ENCODE measurements around the gene BPIFB6.

The BPIFB6 gene

DNA sequence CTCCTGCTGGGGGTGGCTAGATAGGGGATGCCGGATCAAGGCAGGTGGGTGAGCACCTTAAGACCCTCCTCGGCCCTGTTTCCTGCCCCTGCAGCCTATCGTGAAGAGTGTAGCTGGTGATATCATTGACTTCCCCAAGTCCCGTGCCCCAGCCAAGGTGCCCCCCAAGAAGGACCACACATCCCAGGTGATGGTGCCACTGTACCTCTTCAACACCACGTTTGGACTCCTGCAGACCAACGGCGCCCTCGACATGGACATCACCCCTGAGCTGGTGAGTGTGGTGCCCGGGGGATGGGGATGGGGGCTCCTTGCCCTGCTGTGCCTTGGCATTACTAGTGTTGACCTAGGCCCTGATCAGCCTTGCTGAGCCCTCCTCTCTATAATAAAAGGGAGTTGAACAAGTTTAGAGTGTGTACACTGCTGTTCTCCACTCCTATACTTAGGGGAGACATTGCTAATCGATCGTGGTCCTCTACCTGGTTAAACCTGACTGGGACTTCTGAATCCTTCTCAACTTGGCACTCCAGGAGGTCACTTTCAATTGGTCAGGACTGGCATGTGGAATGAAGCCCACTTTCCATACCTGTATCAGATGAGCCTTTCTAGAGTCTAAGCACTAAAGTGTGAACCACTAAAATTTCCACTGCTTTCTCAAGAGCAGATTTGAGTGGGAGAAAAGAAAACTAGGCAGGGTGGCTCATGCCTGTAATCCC is 33.3 kb downstream of the BPIFB6 start:
- Histone ChIP-seq H3K36me3 (ENCODE audit: control insufficient read depth in 1 of 2, insufficient read depth in 2 of 2, low read length in 2 of 2) (no peaks in the 10 kb centered on the region), H2BK12ac (ENCODE audit: low read length) (no peak overlapping the region), H3K27me3 (ENCODE audit: insufficient read depth, low read length) (no peaks in the 10 kb centered on the region), H3K79me1 (ENCODE audit: low read length) (no peaks in the 10 kb centered on the region), H3K23ac (ENCODE audit: low read length) (no peak overlapping the region), H2AFZ (ENCODE audit: insufficient read depth, low read length, poor library complexity) (no peak overlapping the region), H3K14ac (ENCODE audit: low read length) (no peak overlapping the region), H4K91ac (ENCODE audit: low read depth, low read length) (no peak overlapping the region), H2AK5ac (ENCODE audit: low read length) (no peak overlapping the region), H3K9me3 (ENCODE audit: insufficient read depth, low read depth, low read length) (no peaks in the 10 kb centered on the region), H4K8ac (ENCODE audit: low read depth, low read length) (no peak overlapping the region), H3K4me3 (ENCODE audit: low read depth, low read length) (no peak overlapping the region), H3K4ac (ENCODE audit: low read depth, low read length) (no peak overlapping the region), H3K79me2 (ENCODE audit: control insufficient read depth, insufficient read depth, low read length, poor library complexity) (no peaks in the 10 kb centered on the region), H4K12ac (ENCODE audit: low read depth, low read length) (no peak overlapping the region), H3K18ac (ENCODE audit: low read length) (no peak overlapping the region), H2BK120ac (ENCODE audit: insufficient read depth, low read length, poor library complexity) (no peak overlapping the region), H3K27ac (ENCODE audit: low read depth, low read length) (no peak overlapping the region), H3K4me1 (ENCODE audit: control insufficient read depth in 1 of 2, insufficient read depth in 2 of 2, low read length in 2 of 2) (no peaks in the 10 kb centered on the region), H3K4me2 (ENCODE audit: low read length) (no peak overlapping the region), H3K9ac (ENCODE audit: low read length) (no peak overlapping the region), H2BK5ac (ENCODE audit: low read depth, low read length, poor library complexity) (no peak overlapping the region)
- no peak for DNase-seq
- WGBS (ENCODE audit: extremely low coverage, insufficient coverage, insufficient read length): no CpG with 5 or more reads among the region's 11 CpGs

DNA sequence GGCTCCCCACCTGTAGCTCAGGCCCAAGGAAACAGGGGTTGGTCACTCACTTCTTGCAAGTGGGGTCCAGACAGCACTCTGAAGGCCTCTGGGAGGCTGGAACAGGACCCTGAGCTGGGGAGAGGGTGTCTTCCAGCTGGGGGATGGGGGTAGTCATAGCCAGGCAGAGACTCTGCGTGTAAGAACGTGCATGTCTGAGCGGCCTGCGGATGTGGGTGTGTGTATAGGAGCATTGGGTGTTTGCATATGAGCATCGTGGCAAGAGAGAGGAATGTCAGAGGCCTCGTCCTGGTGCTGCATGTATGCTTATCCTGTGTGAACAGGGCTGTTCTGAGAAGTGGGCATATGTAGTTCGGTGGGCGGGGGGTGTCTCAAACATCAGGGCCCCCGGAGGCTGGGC is 34.3 kb downstream of the BPIFB6 start:
- WGBS (ENCODE audit: extremely low coverage, insufficient coverage, insufficient read length): no CpG with 5 or more reads among the region's 9 CpGs
- Histone ChIP-seq H3K4me3 (ENCODE audit: low read depth, low read length) (no peak overlapping the region), H2AFZ (ENCODE audit: insufficient read depth, low read length, poor library complexity) (no peak overlapping the region), H3K79me2 (ENCODE audit: control insufficient read depth, insufficient read depth, low read length, poor library complexity) (no peaks in the 10 kb centered on the region), H4K8ac (ENCODE audit: low read depth, low read length) (no peak overlapping the region), H4K91ac (ENCODE audit: low read depth, low read length) (no peak overlapping the region), H3K27ac (ENCODE audit: low read depth, low read length) (no peak overlapping the region), H3K27me3 (ENCODE audit: insufficient read depth, low read length) (no peaks in the 10 kb centered on the region), H2AK5ac (ENCODE audit: low read length) (no peak overlapping the region), H3K79me1 (ENCODE audit: low read length) (no peaks in the 10 kb centered on the region), H4K12ac (ENCODE audit: low read depth, low read length) (no peak overlapping the region), H3K18ac (ENCODE audit: low read length) (no peak overlapping the region), H3K4me2 (ENCODE audit: low read length) (no peak overlapping the region), H2BK120ac (ENCODE audit: insufficient read depth, low read length, poor library complexity) (no peak overlapping the region), H3K23ac (ENCODE audit: low read length) (no peak overlapping the region), H3K9ac (ENCODE audit: low read length) (no peak overlapping the region), H3K14ac (ENCODE audit: low read length) (no peak overlapping the region), H2BK12ac (ENCODE audit: low read length) (no peak overlapping the region), H3K9me3 (ENCODE audit: insufficient read depth, low read depth, low read length) (no peaks in the 10 kb centered on the region), H3K36me3 (ENCODE audit: control insufficient read depth in 1 of 2, insufficient read depth in 2 of 2, low read length in 2 of 2) (no peaks in the 10 kb centered on the region), H3K4ac (ENCODE audit: low read depth, low read length) (no peak overlapping the region), H3K4me1 (ENCODE audit: control insufficient read depth in 1 of 2, insufficient read depth in 2 of 2, low read length in 2 of 2) (no peaks in the 10 kb centered on the region), H2BK5ac (ENCODE audit: low read depth, low read length, poor library complexity) (no peak overlapping the region)
- no peak for DNase-seq

DNA sequence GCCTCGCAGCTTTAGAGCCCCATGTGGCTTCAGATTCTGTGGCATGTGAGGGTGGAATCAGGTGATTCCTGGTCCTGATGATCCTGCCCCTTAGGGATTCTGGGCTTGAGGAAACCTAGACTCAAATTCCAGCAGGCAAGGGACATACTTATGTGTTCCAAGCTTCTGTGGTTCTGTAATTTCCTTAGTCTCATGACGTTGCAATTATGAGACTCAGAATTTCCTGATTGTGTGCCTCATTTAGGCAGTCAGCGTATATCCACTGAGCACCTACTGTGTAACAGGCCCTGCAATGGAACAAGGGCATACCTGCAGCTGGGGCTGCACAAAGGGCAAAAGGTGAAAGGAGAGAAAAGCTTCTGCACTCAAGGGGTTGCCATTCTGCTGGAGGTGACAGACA is 36.4 kb downstream of the BPIFB6 start:
- H2BK120ac ChIP-seq (ENCODE audit: insufficient read depth, low read length, poor library complexity): no peak overlapping the region
- no peak overlapping the region for H3K14ac ChIP-seq (ENCODE audit: low read length)
- no peak overlapping the region for H3K9ac ChIP-seq (ENCODE audit: low read length)
- H4K12ac ChIP-seq (ENCODE audit: low read depth, low read length): no peak overlapping the region
- no peak overlapping the region for H4K8ac ChIP-seq (ENCODE audit: low read depth, low read length)
- WGBS (ENCODE audit: extremely low coverage, insufficient coverage, insufficient read length): no CpG with 5 or more reads among the region's 3 CpGs
- no peak overlapping the region for H3K4ac ChIP-seq (ENCODE audit: low read depth, low read length)
- H3K79me1 ChIP-seq (ENCODE audit: low read length): no peaks in the 10 kb centered on the region
- H3K9me3 ChIP-seq (ENCODE audit: insufficient read depth, low read depth, low read length): no peaks in the 10 kb centered on the region
- H3K27me3 ChIP-seq (ENCODE audit: insufficient read depth, low read length): no peaks in the 10 kb centered on the region
- no peak overlapping the region for H2AFZ ChIP-seq (ENCODE audit: insufficient read depth, low read length, poor library complexity)
- no peak overlapping the region for H3K23ac ChIP-seq (ENCODE audit: low read length)
- no peak overlapping the region for H2AK5ac ChIP-seq (ENCODE audit: low read length)
- H3K4me3 ChIP-seq (ENCODE audit: low read depth, low read length): no peak overlapping the region
- H3K27ac ChIP-seq (ENCODE audit: low read depth, low read length): no peak overlapping the region
- no peak overlapping the region for H4K91ac ChIP-seq (ENCODE audit: low read depth, low read length)
- no peaks in the 10 kb centered on the region for H3K36me3 ChIP-seq (ENCODE audit: control insufficient read depth in 1 of 2, insufficient read depth in 2 of 2, low read length in 2 of 2)
- H3K4me2 ChIP-seq (ENCODE audit: low read length): no peak overlapping the region
- H3K18ac ChIP-seq (ENCODE audit: low read length): no peak overlapping the region
- H3K79me2 ChIP-seq (ENCODE audit: control insufficient read depth, insufficient read depth, low read length, poor library complexity): no peaks in the 10 kb centered on the region
- H3K4me1 ChIP-seq (ENCODE audit: control insufficient read depth in 1 of 2, insufficient read depth in 2 of 2, low read length in 2 of 2): no peaks in the 10 kb centered on the region
- no peak overlapping the region for H2BK12ac ChIP-seq (ENCODE audit: low read length)
- no peak for DNase-seq
- H2BK5ac ChIP-seq (ENCODE audit: low read depth, low read length, poor library complexity): no peak overlapping the region

DNA sequence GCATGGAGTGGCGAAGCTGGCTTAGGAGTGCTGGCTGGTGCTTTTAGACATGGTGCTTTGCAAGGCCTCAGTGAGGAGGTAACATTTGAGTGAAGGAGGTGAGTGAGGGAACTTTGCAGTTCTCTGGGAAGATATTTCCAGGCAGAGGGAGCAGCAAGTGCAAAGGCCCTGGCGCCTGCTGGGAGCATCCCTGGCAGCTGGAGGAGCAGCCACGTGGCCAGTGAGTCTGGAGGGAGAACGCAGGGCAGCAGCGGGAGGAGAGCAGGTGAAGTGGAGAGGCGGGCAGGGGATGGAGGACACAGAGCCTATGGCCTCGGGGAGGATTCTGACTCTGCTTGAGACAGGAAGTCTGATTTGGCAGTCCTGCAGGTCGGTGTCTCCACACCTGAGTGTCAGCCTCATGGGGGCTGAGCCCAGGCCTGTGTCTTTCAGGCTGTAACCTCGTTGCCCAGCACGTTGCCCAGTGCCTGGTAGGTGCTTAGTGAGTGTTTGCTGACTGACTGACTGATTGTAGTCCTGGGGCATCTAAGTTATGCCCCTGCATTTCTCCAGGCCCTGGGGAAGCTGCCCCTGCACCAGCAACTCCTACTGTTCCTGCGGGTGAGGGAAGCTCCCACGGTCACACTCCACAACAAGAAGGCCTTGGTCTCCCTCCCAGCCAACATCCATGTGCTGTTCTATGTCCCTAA is 36.9 kb downstream of the BPIFB6 start:
- no peak overlapping the region for H4K91ac ChIP-seq (ENCODE audit: low read depth, low read length)
- no peak overlapping the region for H3K4me2 ChIP-seq (ENCODE audit: low read length)
- no peak overlapping the region for H3K23ac ChIP-seq (ENCODE audit: low read length)
- no peak overlapping the region for H3K27ac ChIP-seq (ENCODE audit: low read depth, low read length)
- H3K36me3 ChIP-seq (ENCODE audit: control insufficient read depth in 1 of 2, insufficient read depth in 2 of 2, low read length in 2 of 2): no peaks in the 10 kb centered on the region
- no peak overlapping the region for H2AFZ ChIP-seq (ENCODE audit: insufficient read depth, low read length, poor library complexity)
- H2AK5ac ChIP-seq (ENCODE audit: low read length): no peak overlapping the region
- H2BK12ac ChIP-seq (ENCODE audit: low read length): no peak overlapping the region
- H3K79me1 ChIP-seq (ENCODE audit: low read length): no peaks in the 10 kb centered on the region
- no peaks in the 10 kb centered on the region for H3K9me3 ChIP-seq (ENCODE audit: insufficient read depth, low read depth, low read length)
- no peak overlapping the region for H3K4me3 ChIP-seq (ENCODE audit: low read depth, low read length)
- no peak for DNase-seq
- H2BK120ac ChIP-seq (ENCODE audit: insufficient read depth, low read length, poor library complexity): no peak overlapping the region
- no peak overlapping the region for H3K18ac ChIP-seq (ENCODE audit: low read length)
- H3K9ac ChIP-seq (ENCODE audit: low read length): no peak overlapping the region
- no CpG with 5 or more reads among the region's 12 CpGs for WGBS (ENCODE audit: extremely low coverage, insufficient coverage, insufficient read length)
- H3K4ac ChIP-seq (ENCODE audit: low read depth, low read length): no peak overlapping the region
- H4K8ac ChIP-seq (ENCODE audit: low read depth, low read length): no peak overlapping the region
- H4K12ac ChIP-seq (ENCODE audit: low read depth, low read length): no peak overlapping the region
- H2BK5ac ChIP-seq (ENCODE audit: low read depth, low read length, poor library complexity): no peak overlapping the region
- H3K27me3 ChIP-seq (ENCODE audit: insufficient read depth, low read length): no peaks in the 10 kb centered on the region
- no peak overlapping the region for H3K14ac ChIP-seq (ENCODE audit: low read length)
- no peaks in the 10 kb centered on the region for H3K4me1 ChIP-seq (ENCODE audit: control insufficient read depth in 1 of 2, insufficient read depth in 2 of 2, low read length in 2 of 2)
- no peaks in the 10 kb centered on the region for H3K79me2 ChIP-seq (ENCODE audit: control insufficient read depth, insufficient read depth, low read length, poor library complexity)
